AG04450 (cell line): ENCODE measurements around the gene ALS2. TPM values are rescaled to one million over a fixed set of nuclear protein-coding genes. Genes with fewer than 3 reads are reported as not detected.
"Not testable (repeated sequence)": the region's sequence is repeated elsewhere in the genome, so short reads cannot be mapped to it uniquely, and the experiment has no call there.

Experiments used
- CTCF ChIA-PET: fragments of 300-600, 350-600 bp; formaldehyde crosslinking; extraction: SDS; loops from one replicate; lab custom pipeline; 2022; ENCODE audit warnings: antibody characterized with exemption, inconsistent platforms; lab: Charles Lee
- POLR2A ChIA-PET: fragments of 350-600 bp; formaldehyde crosslinking; extraction: SDS; loops from one replicate; lab custom pipeline; 2021; ENCODE audit warnings: antibody characterized with exemption, inconsistent platforms; lab: Yijun Ruan, JAX
- DNase-seq: peaks from one replicate; pipeline ENCODE4 v3.0.0-alpha.2; 2011; ENCODE audit warnings: low read depth, low spot score
- H3K27ac ChIP-seq: one replicate; pipeline ENCODE4 v1.5.1; 2012; ENCODE audit warnings: low read depth, low read length, control low read depth
- H3K27me3 ChIP-seq: one replicate; pipeline ENCODE4 v1.6.0; 2012; ENCODE audit warnings: low read length; ENCODE audit not compliant: control insufficient read depth, insufficient read depth
- H3K4me3 ChIP-seq: 2 replicates; pipeline ENCODE4 v1.5.1; 2011; ENCODE audit warnings: mild to moderate bottlenecking, low read depth, low read length, control low read depth
- H3K9me3 ChIP-seq: 2 replicates; pipeline ENCODE4 v1.5.1; 2012; ENCODE audit warnings: low read length; ENCODE audit not compliant: control insufficient read depth, insufficient read depth
- polyA plus RNA-seq: library from polyadenylated mRNA; depleted of rRNA; stranded (reverse); fragments of >200 nt; gene quantifications from 2 replicates; pipeline ENCODE4 v1.2.3, GENCODE V29; 2011
- TF ChIP-seq, protein P1 (sequence below): IDR thresholded peaks from 2 replicates; pipeline ENCODE4 v1.5.1; 2011; ENCODE audit warnings: low read depth, low read length, control low read depth, inconsistent platforms

Gene ALS2
- polyA plus RNA-seq, 1 experiment = 21.9 TPM

DNA sequence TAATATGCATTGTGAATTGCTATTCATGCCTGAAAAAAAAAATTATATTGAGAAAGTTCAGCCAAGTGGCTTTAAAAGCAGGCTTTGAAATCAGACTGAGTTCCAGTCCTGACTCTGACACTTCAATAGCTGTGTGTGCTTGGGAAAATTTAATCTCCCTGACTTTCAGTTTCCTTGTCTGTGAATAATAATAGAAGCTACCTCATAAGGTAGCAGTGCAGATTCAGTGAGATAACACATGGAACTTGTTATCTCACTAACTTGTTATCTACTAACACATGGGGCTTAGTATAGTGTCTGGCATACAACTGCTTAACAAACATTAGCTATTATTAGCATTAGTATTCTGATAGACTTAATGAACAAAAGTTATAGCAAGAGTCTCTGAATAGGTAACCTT is 14.9 kb downstream of the ALS2 start:
- ChIA-PET CTCF (no interaction called here), POLR2A (no interaction called here)
- no peaks in the 10 kb centered on the region for H3K27me3 ChIP-seq
- DNase-seq = no peak
- H3K4me3 ChIP-seq = no peak overlapping the region
- H3K27ac ChIP-seq = no peak overlapping the region
- H3K9me3 ChIP-seq = no peaks in the 10 kb centered on the region
- TF ChIP-seq, protein P1, sequence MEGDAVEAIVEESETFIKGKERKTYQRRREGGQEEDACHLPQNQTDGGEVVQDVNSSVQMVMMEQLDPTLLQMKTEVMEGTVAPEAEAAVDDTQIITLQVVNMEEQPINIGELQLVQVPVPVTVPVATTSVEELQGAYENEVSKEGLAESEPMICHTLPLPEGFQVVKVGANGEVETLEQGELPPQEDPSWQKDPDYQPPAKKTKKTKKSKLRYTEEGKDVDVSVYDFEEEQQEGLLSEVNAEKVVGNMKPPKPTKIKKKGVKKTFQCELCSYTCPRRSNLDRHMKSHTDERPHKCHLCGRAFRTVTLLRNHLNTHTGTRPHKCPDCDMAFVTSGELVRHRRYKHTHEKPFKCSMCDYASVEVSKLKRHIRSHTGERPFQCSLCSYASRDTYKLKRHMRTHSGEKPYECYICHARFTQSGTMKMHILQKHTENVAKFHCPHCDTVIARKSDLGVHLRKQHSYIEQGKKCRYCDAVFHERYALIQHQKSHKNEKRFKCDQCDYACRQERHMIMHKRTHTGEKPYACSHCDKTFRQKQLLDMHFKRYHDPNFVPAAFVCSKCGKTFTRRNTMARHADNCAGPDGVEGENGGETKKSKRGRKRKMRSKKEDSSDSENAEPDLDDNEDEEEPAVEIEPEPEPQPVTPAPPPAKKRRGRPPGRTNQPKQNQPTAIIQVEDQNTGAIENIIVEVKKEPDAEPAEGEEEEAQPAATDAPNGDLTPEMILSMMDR = no peak

DNA sequence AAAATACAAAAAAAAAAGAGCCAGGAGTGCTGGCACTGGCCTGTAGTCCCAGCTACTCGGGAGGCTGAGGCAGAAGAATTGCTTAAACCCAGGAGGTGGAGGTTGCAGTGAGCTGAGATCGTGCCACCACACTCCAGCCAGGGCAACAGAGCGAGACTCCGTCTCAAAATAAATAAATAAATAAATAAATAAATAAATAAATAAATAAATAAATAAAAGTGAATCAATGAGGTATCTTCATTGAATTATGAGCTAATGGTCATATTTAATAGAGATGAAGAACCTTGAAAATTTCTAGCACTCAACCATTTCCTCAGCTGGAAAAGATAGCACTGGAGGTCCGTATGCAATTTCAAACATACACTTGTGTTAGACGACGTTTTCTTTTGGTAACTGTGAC is 16.3 kb downstream of the ALS2 start:
- CTCF ChIA-PET = interaction anchor here (0.6 to 0.9 kb wide), 2 partner anchors 14 to 55 kb away, joined by 3 to 7 read pairs; no protein-coding TSS in a partner anchor
- POLR2A ChIA-PET, H3K4me3 ChIP-seq: not testable (repeated sequence)

DNA sequence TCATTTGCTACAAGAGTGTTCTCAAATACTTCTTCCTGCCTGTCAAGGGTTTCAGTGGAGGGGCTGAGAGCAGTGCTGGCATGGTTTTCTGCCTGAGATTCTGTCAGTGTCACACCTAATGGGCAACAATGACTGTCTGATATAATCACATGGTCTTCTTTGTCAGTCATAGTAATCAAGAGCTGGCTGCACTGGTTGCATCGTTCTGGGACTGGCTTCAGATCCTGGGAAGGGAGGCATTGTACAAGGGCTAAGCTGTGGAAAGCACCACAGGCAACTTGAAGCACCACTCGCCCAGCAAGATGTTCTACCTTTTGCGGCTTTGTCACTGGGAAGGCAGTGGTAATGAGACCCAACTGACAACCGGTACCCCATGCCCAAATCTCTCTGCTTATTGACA is 19.6 kb downstream of the ALS2 start:
- CTCF ChIA-PET = no interaction called here
- POLR2A ChIA-PET = no interaction called here
- Histone ChIP-seq H3K27me3 (no peaks in the 10 kb centered on the region), H3K27ac (no peak overlapping the region), H3K9me3 (no peaks in the 10 kb centered on the region), H3K4me3 (no peak overlapping the region)
- TF ChIP-seq, protein P1 = no peak
- DNase-seq = no peak

More for the DNA sequence above, 16.3 kb downstream of the ALS2 start:
- H3K9me3 ChIP-seq, DNase-seq, H3K27me3 ChIP-seq, H3K27ac ChIP-seq: not testable (repeated sequence)

DNA sequence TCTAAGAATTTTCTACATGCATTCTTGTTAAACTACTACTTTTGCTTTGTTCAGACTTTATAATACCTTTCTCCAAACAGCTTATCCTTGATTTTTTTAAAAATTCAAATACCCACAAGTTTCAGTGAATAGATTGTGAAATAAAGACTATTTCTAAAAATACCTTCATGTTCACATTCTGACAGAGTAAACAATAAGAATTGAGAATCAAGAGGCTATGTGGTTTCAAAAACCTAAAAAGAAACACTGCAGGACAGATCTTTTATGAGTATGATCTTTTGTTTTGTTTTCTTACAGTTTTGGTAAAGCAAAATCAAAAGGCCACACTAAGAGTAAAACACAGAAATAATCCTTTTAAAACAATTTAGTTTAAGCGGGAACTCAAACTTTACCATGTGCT is 21.2 kb downstream of the ALS2 start:
- CTCF ChIA-PET = interaction anchor here (0.7 to 0.8 kb wide), 2 partner anchors 26 to 293 kb away, joined by 3 to 4 read pairs; no protein-coding TSS in a partner anchor
- POLR2A ChIA-PET = no interaction called here
- H3K27ac ChIP-seq = no peak overlapping the region
- TF ChIP-seq, protein P1 = no peak
- DNase-seq = no peak
- no peaks in the 10 kb centered on the region for H3K27me3 ChIP-seq
- no peak overlapping the region for H3K4me3 ChIP-seq
- H3K9me3 ChIP-seq = no peaks in the 10 kb centered on the region

DNA sequence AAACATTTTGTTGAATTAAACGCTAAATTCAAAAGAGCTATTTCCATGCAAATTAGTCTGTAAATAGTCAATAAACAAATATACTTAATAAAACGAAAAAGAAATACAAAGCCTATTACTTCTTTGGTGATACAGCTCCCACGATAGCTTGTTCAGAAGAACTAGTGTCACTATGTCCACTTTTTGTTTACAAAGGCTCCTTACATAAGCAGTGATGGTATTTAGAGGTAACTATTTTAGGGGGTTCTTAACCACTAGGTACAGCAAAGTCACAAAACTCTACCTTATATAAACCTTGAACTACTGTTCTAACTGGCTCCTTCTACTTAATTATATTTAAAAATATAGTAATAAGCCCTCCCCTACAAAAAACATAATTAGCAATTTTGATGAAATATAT is 21.9 kb downstream of the ALS2 start:
- H3K27ac ChIP-seq = no peak overlapping the region
- H3K27me3 ChIP-seq = no peaks in the 10 kb centered on the region
- DNase-seq = no peak
- H3K4me3 ChIP-seq = no peak overlapping the region
- ChIA-PET POLR2A (interaction anchor here (0.7 kb wide), 1 partner anchor 250 kb away, joined by 3 read pairs; no protein-coding TSS in a partner anchor), CTCF (interaction anchor here (0.7 to 1.0 kb wide), 2 partner anchors 26 to 389 kb away, joined by 3 to 5 read pairs; no protein-coding TSS in a partner anchor)
- TF ChIP-seq, protein P1 = no peak
- H3K9me3 ChIP-seq = no peaks in the 10 kb centered on the region
